ENCODE data around the gene TSEN2.
"Not testable (repeated sequence)": the region's sequence is repeated elsewhere in the genome, so short reads cannot be mapped to it uniquely, and the experiment has no call there.

Gene TSEN2

DNA sequence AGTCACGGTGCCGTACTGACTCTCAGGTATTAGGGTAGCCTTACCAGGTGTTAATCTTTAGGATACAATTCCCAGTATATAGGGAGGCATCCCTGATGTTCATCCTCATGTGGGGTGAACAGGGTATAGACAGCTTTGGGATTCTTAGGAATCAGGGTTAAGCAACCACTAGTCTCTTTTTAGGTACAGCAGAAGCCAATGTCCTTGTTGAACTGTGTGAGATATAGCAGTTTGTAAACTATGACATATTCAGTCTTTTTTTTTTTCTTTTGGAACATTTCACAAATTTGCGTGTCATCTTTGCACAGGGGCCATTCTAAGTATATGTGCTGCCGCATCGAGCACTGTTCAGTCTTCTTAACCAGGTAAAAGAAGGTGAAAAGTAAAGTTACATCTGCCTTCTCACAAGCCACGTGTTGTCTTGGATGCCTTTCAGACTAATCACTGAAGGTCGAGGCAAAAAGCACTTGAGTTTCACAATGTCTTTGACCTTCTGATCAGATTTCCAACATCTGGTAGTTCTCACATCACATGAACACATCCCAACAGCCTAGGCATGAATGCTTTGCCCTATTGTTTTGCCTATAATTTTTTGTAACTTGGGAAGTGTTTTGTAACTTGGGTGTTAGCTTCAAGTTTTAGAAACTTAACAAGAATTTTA lies 17.2 kb downstream of the TSEN2 start:
- DNase-seq (ENCODE audit: low read depth in 4 of 4, low spot score in 1 of 4), result no peak

DNA sequence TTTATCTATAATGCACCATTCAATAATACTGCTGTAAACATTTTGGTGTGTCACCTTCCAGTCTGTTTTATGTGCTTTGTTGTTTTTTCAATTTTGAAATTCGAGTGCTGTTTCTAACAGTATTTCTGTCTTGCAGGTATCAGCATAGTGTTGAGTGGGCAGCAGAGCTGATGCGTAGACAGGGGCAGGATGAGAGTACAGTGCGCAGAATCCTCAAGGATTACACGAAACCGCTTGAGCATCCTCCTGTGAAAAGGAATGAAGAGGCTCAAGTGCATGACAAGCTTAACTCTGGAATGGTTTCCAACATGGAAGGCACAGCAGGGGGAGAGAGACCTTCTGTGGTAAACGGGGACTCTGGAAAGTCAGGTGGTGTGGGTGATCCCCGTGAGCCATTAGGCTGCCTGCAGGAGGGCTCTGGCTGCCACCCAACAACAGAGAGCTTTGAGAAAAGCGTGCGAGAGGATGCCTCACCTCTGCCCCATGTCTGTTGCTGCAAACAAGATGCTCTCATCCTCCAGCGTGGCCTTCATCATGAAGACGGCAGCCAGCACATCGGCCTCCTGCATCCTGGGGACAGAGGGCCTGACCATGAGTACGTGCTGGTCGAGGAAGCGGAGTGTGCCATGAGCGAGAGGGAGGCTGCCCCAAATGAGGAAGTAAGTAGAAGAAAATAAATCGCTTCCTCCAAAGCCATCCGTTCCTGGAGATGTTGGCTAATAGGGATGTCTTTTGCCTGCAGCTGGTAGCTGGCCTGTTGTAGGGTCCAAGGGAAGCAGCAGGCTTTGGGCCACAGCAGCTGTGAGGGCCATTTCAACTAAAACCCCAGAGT lies 19.1 kb downstream of the TSEN2 start:
- DNase-seq (ENCODE audit: low read depth in 4 of 4, low spot score in 1 of 4), result no peak

- DNase-seq (ENCODE audit: low read depth in 4 of 4, low spot score in 1 of 4), result no peak
These were observed 22.0 kb downstream of the TSEN2 start for GRCh38 chr3:12506201-12506709.

DNA sequence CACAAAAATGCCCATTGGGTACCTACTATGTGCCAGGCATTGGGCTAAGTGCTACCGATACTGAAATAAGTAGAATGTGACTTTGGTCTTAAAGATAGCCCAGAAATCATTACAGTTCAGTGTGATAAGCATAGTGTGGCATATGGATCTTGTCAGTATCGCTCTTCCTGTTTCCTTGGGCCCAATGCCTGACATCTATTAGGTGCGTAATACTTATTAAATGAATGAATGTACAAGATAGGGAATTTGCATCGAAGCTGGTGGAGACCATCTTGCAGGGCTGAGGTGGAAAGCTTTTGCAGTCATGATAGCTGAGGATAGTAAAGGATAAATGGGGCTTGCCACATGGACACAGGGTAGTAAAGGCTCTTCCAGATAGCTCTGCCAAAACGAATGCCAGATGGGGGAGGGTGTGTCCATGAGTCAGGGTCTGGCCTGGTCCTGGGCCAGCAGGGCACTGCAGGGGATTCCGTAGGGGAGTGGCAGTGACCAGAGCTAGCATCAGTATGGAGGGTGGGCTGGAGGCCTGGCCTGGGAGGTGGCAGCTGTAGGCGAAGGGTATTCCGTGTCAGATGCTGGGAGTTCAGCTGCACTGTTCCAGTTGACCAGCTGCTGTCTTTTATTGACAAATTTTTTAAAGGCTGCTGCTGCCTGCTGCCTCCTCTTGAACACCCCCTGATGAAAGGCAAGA lies 23.5 kb downstream of the TSEN2 start:
- DNase-seq (ENCODE audit: low read depth in 4 of 4, low spot score in 1 of 4), result no peak

DNA sequence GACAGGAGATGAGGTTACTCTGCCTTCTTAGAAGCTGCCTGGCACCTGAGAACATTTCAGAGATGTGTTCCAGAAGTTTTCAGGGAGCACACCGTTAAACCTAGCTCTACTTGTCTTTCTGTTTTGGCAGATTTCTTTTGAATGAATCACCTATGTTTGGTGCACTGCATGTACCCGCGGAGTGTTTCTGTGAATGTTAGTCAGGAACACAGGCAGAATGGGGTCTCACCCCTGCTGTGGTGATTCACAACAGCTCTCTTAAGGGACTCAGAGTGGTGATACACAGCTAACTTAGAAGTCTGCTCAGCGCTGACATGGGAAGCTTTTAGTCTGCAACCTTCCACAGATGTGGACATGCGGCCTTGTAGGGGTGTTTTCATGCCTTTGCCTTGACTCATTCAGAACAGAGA lies 24.0 kb downstream of the TSEN2 start:
- no peak for DNase-seq (ENCODE audit: low read depth in 4 of 4, low spot score in 1 of 4)

- no peak for DNase-seq (ENCODE audit: low read depth in 4 of 4, low spot score in 1 of 4)
These were observed 25.2 kb downstream of the TSEN2 start for GRCh38 chr3:12509466-12509865.

GRCh38 chr3:12512534-12513118 lies 28.3 kb downstream of the TSEN2 start:
- no peak for DNase-seq (ENCODE audit: low read depth in 4 of 4, low spot score in 1 of 4)

DNA sequence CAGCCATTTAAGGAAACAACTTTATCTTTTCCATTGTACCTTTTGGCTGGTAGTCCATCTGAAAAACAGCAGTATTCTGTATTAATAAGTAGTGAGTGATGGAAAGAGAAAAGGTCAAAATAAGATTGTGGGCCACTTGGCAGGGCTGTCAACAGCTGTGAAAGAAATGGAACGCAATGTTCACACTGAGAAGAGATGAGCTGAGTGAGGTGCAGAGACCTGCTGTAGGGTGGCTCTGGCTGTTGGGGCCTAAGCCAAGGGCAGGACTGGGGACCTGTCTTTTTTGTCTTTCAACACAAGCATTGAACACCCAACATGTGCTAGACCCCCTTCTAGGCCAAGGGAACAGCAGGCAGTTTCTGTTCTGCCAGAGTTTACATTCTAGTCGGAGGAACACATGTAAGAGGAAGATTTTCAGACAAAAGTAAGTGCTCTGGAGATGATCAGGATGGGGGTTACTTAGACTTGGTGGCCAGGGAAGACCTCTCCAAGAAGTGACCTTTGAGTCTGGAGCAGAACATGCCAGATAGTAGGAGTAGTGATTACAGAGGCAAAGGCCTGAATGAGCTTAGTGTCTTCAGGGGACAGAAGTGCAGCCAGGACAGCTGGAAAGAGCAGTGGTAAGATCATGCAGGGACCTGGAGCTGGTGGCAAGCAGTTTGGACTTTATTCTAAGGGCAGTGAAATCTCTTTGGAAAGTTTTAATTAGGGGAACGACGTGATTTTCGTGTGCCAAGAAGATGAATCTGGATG lies 29.6 kb downstream of the TSEN2 start:
- DNase-seq (ENCODE audit: low read depth in 4 of 4, low spot score in 1 of 4), result no peak

DNA sequence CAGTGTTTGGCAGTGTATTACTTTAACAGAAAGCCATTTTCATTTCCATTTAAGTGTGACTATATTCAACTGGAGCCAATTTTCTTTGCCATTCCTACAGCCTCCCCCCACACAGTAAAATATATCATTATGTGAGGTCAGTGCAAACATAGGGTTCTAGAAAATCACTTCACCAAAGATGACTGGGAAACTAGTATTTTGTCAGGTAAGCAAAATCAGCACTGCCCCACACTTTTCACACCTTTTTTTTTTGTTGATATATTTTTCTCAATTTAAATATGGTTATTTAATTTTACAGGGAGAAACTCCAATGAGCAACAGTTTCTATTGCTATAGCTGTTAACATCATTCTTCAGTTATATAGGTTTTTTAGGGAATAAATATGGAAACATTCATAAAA lies 31.4 kb downstream of the TSEN2 start:
- no peak for DNase-seq (ENCODE audit: low read depth in 4 of 4, low spot score in 1 of 4)

GRCh38 chr3:12516873-12517272 lies 32.6 kb downstream of the TSEN2 start:
- no peak for DNase-seq (ENCODE audit: low read depth in 4 of 4, low spot score in 1 of 4)

DNA sequence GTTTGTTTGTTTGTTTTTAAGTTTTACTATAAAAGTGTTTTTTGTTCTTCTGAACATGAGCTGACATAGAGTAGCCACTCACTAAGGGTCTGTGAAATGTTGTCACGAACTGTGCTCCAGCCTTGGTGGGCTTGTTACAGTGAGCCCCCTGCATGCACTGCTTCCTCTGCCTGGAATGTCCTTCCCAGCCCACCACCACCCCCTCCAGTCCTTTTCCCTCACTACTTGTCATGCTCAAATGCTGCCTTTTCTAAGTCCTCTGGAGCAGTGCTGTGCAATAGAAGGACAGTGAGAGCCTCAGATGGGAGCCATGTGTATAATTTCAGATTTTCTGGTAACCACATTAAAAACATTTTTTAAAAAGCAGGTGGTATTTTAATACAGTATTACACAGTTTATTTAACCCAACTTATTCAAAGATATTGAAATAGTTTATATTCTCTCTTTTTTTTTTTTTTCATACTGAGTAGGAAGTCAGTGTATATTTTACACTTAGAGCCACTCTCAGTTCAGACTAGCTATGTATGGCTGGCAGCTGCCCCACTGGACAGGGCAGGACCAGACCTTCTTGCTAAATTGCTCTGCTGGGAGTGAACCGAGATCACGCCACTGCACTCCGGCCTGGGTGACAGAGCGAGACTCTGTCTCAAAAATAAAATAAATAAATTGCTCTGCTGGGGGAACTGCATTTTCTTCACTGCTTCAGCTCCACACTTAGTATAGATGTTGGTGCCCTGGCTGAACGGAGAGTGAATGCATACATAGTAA lies 34.2 kb downstream of the TSEN2 start:
- no peak for DNase-seq (ENCODE audit: low read depth in 4 of 4, low spot score in 1 of 4)

DNA sequence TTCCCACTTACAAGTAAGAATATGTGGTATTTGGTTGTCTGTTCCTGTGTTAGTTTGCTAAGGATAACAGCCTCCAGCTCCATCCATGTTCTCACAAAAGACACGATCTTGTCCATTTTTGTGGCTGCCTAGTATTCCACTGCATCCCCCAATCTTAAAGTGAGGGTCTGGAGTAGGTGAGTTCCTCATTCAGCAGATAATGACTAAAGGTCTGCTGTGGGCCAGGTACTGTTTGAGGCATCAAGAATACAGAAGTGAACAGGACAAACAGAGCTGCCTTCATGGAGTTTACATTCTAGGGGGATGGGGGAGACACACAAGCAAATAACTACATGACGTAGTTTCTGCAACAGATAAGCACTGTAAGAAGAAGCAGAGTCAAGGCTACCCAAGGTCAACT lies 36.7 kb downstream of the TSEN2 start:
- no peak for DNase-seq (ENCODE audit: low read depth in 4 of 4, low spot score in 1 of 4)

GRCh38 chr3:12522721-12523120 lies 38.4 kb downstream of the TSEN2 start:
- no peak for DNase-seq (ENCODE audit: low read depth in 4 of 4, low spot score in 1 of 4)

DNA sequence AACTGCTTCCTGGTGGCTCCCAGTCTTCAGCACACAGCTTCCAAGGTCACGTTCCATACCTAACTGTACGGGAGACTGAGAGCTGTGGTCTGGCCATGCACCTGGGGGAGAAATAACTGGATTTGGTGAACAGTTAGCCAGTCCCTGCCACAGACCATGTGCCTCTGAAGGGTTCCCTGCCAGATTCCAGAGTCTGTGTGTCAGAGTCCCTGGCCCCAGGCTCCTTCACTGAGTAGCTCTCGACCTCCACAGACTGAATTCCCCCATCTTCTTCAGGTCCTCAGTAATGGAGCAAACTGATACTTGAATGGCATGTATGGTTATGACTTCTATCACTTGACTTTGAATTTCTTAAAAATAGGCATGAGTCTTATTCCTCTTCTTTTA lies 43.5 kb downstream of the TSEN2 start:
- DNase-seq (ENCODE audit: low read depth in 4 of 4, low spot score in 1 of 4), result no peak

DNA sequence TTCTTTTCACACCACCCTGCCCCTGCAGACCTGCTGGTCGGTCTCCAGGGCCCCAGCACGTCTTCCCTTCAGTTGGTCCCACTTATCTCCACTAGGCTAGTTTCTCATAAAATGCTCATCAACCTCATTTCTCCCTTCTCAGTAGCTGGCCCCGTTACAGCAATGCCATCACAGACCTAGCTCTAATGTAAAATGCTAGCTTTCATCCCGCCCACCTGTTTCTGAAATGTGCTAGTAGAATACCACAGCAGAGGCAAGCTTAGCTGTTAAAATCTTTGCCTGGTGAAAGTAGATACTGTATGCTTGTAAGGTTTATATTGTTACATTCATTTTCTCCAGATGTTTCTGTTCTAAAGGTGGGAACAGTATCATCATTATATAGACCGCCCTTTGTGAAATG lies 47.9 kb downstream of the TSEN2 start:
- no peak for DNase-seq (ENCODE audit: low read depth in 4 of 4, low spot score in 1 of 4)

DNA sequence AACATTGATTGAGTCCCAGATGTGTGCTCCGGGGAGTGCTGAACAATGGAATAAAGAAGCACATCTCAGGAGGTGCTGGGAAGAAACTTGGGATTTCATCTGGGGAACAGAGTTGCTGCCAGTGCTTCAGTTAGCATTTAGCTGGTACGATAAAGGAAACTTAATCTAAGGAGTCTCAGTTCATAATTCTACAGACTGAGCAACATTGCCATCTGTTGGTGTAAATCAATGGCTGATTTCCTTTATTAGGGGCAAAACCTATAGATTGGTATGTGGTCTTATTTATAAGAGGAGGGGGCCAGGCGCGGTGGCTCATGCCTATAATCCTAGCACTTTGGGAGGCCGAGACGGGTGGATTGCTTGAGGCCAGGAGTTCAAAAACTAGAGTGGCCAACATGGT lies 52.1 kb downstream of the TSEN2 start:
- DNase-seq (ENCODE audit: low read depth in 4 of 4, low spot score in 1 of 4), result no peak

DNA sequence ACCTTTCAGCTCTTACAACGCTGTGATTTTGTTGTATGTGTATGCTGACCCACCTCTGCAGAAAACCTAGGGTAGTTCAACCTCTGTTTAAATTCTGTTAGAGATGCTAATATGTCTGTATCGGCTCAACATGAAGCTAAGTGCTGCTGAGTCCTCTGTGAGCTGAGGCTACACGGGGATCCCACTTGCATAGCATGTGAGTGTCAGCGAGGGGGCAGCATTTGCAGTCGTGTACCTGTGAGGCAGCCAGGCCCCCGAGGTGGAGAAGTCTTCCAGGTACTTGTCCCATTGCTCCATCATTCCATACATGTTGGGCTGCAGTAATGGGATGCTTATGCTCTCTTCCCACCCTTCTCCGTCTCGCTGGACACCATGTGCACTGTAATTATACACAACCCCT lies 57.3 kb downstream of the TSEN2 start:
- DNase-seq (ENCODE audit: low read depth in 4 of 4, low spot score in 1 of 4), result no peak

DNA sequence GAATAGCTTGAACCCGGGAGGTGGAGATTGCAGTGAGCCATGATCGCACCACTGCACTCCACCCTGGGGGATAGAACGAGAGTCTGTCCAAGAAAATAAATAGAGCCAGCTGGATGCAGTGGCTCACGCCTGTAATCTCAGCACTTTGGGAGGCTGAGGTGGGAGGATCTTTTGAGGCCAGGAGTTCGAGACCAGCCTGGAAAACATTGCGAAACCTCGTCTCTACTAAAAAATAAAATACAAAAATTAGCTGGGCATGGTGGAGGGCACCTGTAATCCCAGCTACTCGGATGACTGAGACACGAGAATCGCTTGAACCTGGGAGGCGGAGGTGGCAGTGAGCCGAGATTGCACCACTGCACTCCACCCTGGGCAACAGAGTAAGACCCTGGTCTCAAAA lies 59.2 kb downstream of the TSEN2 start:
- not testable (repeated sequence) for DNase-seq (ENCODE audit: low read depth in 4 of 4, low spot score in 1 of 4)

DNA sequence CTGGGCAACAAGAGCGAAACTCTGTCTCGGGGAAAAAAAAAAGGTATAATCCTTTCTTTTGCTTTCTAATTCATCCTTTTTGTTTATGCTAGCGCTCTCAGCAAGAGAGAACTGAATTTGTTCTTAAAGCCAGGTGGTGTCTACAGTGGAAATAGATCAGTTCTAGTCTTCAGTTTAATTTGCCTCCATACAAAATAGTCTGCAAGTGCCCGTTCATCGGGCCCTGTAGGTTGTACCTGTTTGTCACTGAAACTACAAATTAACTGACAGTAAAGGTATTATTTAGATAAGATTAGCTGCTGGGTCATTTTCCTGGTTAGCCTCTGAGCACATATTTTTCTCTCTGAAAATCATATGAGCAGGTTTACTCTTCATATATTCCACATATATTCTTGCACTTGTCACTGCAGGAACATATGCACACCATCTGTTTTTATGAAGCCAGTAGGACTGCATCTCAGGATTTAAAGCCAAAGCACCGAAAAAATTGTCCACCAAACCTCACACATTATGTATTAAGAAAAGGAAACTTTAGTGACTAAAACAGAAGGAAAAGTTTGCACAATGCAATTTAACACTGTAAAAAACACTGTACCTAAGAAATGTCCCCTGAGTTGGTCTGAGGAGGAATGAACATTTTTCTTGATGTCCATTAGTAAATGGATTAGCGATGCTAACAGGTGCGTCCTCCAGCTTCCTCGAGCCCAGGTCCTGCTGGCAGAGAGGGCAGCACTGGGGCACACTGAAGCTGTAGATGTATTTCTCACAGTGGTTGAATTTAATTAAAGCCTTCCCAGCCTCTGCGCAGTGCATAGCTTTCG lies 60.6 kb downstream of the TSEN2 start:
- no peak for DNase-seq (ENCODE audit: low read depth in 4 of 4, low spot score in 1 of 4)

DNA sequence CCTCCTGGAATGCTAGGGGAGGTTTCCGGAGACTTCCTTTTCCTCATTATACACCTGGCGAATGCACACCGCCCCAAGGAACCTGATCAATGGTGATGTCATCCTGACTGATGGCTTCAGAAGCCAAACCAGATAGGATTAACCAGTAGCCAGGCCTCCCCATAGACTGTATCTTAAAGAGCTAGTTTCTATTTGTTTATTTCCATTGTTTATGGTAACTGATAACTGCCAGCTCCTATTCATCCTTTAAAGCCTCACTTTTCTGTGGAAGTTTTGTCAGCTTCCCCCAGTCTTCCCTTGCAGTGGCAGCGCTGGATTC lies 61.2 kb downstream of the TSEN2 start, which contains the start of gene MKRN2OS:
Gene MKRN2OS (minus strand): TSS at position 27 of the 319 bp plus-strand sequence. CDS start 35 bp downstream, outside the sequence.
- DNase-seq (ENCODE audit: low read depth in 4 of 4, low spot score in 1 of 4), result no peak

All from stimulated activated CD4-positive, alpha-beta T cell treated with anti-CD3 and anti-CD28 coated beads, Interleukin-1b, Interleukin-23, amount 100 ng/mL, for 24 hours (primary cell).